ENCODE data around the gene NMNAT3.

Gene NMNAT3

GRCh38 chr3:139674571-139675260, 3.1 kb downstream of the NMNAT3 start:
- DNase-seq: no peak

- DNase-seq: no peak
Observed at GRCh38 chr3:139672884-139673283, 4.9 kb downstream of the NMNAT3 start.

- DNase-seq: no peak
Observed at GRCh38 chr3:139671863-139672646, 5.7 kb downstream of the NMNAT3 start.

GRCh38 chr3:139671107-139671506, 6.7 kb downstream of the NMNAT3 start:
- no peak for DNase-seq

GRCh38 chr3:139670196-139670595, 7.6 kb downstream of the NMNAT3 start:
- DNase-seq: no peak

- DNase-seq: no peak
Observed at GRCh38 chr3:139668332-139668731, 9.4 kb downstream of the NMNAT3 start.

- no peak for DNase-seq
Observed at GRCh38 chr3:139664958-139665357, 12.8 kb downstream of the NMNAT3 start.

GRCh38 chr3:139660269-139660668, 17.5 kb downstream of the NMNAT3 start:
- no peak for DNase-seq

GRCh38 chr3:139659511-139659910, 18.3 kb downstream of the NMNAT3 start:
- DNase-seq: no peak

- DNase-seq: no peak
Observed at GRCh38 chr3:139657936-139658335, 19.8 kb downstream of the NMNAT3 start.

- no peak for DNase-seq
Observed at GRCh38 chr3:139657434-139657833, 20.3 kb downstream of the NMNAT3 start.

GRCh38 chr3:139655909-139656595, 21.7 kb downstream of the NMNAT3 start:
- DNase-seq: no peak

- DNase-seq: no peak
Observed at GRCh38 chr3:139654637-139655365, 23.0 kb downstream of the NMNAT3 start.

- DNase-seq: no peak
Observed at GRCh38 chr3:139653582-139653981, 24.2 kb downstream of the NMNAT3 start.

GRCh38 chr3:139652561-139652960, 25.2 kb downstream of the NMNAT3 start:
- no peak for DNase-seq

- DNase-seq: no peak
Observed at GRCh38 chr3:139647866-139648435, 29.8 kb downstream of the NMNAT3 start.

GRCh38 chr3:139646512-139646911, 31.3 kb downstream of the NMNAT3 start:
- DNase-seq: no peak

GRCh38 chr3:139642996-139643395, 34.8 kb downstream of the NMNAT3 start:
- peak; percentile 85 for DNase-seq

GRCh38 chr3:139640456-139640855, 37.3 kb downstream of the NMNAT3 start:
- DNase-seq: no peak

- peak; percentile 38 for DNase-seq
Observed at GRCh38 chr3:139639662-139640061, 38.1 kb downstream of the NMNAT3 start.

GRCh38 chr3:139638518-139638917, 39.3 kb downstream of the NMNAT3 start:
- no peak for DNase-seq

GRCh38 chr3:139636511-139636910, 41.3 kb downstream of the NMNAT3 start:
- no peak for DNase-seq
